Measurements from ENCODE around the gene MPRIP. TPM values are rescaled to one million over a fixed set of nuclear protein-coding genes. Genes with fewer than 3 reads are reported as not detected.

MPRIP gene
- total and polyA plus RNA-seq, 5 experiments from 2014 or later, result 16.9 to 234 (median 28.3) TPM

- ATAC-seq (no peak), DNase-seq (peak in 1 of 10 donors; percentile 40)
- Mint-ChIP-seq H3K4me1 (peaks cover 0 to 14% (median 1%) of the 10 kb centered on the region in 4 donors), H3K27ac (no peak overlapping the region), H3K36me3 (no peaks in the 10 kb centered on the region), H3K9me3 (no peaks in the 10 kb centered on the region), H3K27me3 (no peaks in the 10 kb centered on the region), H3K4me3 (no peak overlapping the region)
- POLR2A ChIA-PET, result no interaction called here
These were observed 14.0 kb upstream of the MPRIP start for GRCh38 chr17:17028059-17028877.

GRCh38 chr17:17028878-17029535 is 13.2 kb upstream of the MPRIP start:
- Mint-ChIP-seq H3K36me3 (no peaks in the 10 kb centered on the region), H3K27me3 (no peaks in the 10 kb centered on the region), H3K4me3 (no peak overlapping the region), H3K27ac (peak overlapping the region in 1 of 10 donors; percentile 46), H3K9me3 (no peaks in the 10 kb centered on the region), H3K4me1 (peaks cover 0 to 14% (median 4%) of the 10 kb centered on the region in 4 donors)
- ATAC-seq (no peak), DNase-seq (peak in 1 of 10 donors; percentile 32)
- POLR2A ChIA-PET, result no interaction called here

GRCh38 chr17:17029938-17030337 is 12.3 kb upstream of the MPRIP start:
- Mint-ChIP-seq H3K27ac (peak overlapping the region in 1 of 10 donors; percentile 63), H3K27me3 (no peaks in the 10 kb centered on the region), H3K4me1 (peaks cover 0 to 14% (median 4%) of the 10 kb centered on the region in 4 donors), H3K9me3 (no peaks in the 10 kb centered on the region), H3K36me3 (no peaks in the 10 kb centered on the region), H3K4me3 (no peak overlapping the region)
- DNase-seq (peak in 1 of 10 donors; percentile 43), ATAC-seq (no peak)
- POLR2A ChIA-PET, result no interaction called here

- Mint-ChIP-seq H3K9me3 (no peaks in the 10 kb centered on the region), H3K4me3 (no peak overlapping the region), H3K27me3 (no peaks in the 10 kb centered on the region), H3K27ac (no peak overlapping the region), H3K36me3 (no peaks in the 10 kb centered on the region), H3K4me1 (peaks cover 0 to 14% (median 4%) of the 10 kb centered on the region in 4 donors)
- no peak for ATAC-seq
- no peak for DNase-seq
- POLR2A ChIA-PET, result no interaction called here
These were observed 11.6 kb upstream of the MPRIP start for GRCh38 chr17:17030515-17031211.

GRCh38 chr17:17032131-17032692 is 10.0 kb upstream of the MPRIP start:
- DNase-seq, result peak in 1 of 10 donors; percentile 37
- Mint-ChIP-seq H3K36me3 (no peaks in the 10 kb centered on the region), H3K4me1 (peaks cover 0 to 23% (median 4%) of the 10 kb centered on the region in 4 donors), H3K4me3 (no peak overlapping the region), H3K27me3 (no peaks in the 10 kb centered on the region), H3K27ac (no peak overlapping the region), H3K9me3 (no peaks in the 10 kb centered on the region)
- POLR2A ChIA-PET, result no interaction called here
- ATAC-seq, result no peak

GRCh38 chr17:17033466-17033865 is 8.8 kb upstream of the MPRIP start:
- Mint-ChIP-seq H3K27ac (peak overlapping the region in 2 of 10 donors; percentile 17 to 23), H3K4me3 (no peak overlapping the region), H3K4me1 (peaks cover 0 to 23% (median 4%) of the 10 kb centered on the region in 4 donors), H3K27me3 (no peaks in the 10 kb centered on the region), H3K9me3 (no peaks in the 10 kb centered on the region), H3K36me3 (no peaks in the 10 kb centered on the region)
- ATAC-seq (no peak), DNase-seq (no peak)
- POLR2A ChIA-PET, result no interaction called here

GRCh38 chr17:17034026-17034425 is 8.2 kb upstream of the MPRIP start:
- POLR2A ChIA-PET, result no interaction called here

GRCh38 chr17:17034496-17035075 is 7.7 kb upstream of the MPRIP start:
- H3K4me1 Mint-ChIP-seq, result peaks cover 0 to 14% (median 4%) of the 10 kb centered on the region in 4 donors
- H3K9me3 Mint-ChIP-seq, result no peaks in the 10 kb centered on the region
- H3K36me3 Mint-ChIP-seq, result no peaks in the 10 kb centered on the region
- peak overlapping the region in 1 of 10 donors; percentile 29 for H3K27ac Mint-ChIP-seq
- POLR2A ChIA-PET, result no interaction called here
- ATAC-seq (no peak), DNase-seq (no peak)
- H3K4me3 Mint-ChIP-seq, result no peak overlapping the region
- no peaks in the 10 kb centered on the region for H3K27me3 Mint-ChIP-seq

More at GRCh38 chr17:17034026-17034425, 8.2 kb upstream of the MPRIP start:
- DNase-seq, result no peak
- Mint-ChIP-seq H3K36me3 (no peaks in the 10 kb centered on the region), H3K4me1 (peaks cover 0 to 18% (median 4%) of the 10 kb centered on the region in 4 donors), H3K9me3 (no peaks in the 10 kb centered on the region), H3K4me3 (no peak overlapping the region), H3K27ac (peak overlapping the region in 1 of 10 donors; percentile 17), H3K27me3 (no peaks in the 10 kb centered on the region)
- ATAC-seq, result no peak

- H3K27me3 Mint-ChIP-seq, result no peaks in the 10 kb centered on the region
- POLR2A ChIA-PET, result interaction anchor here (0.6 kb wide), 1 partner anchor 11 kb away, joined by 3 read pairs; no protein-coding TSS in a partner anchor
- H3K4me3 Mint-ChIP-seq, result no peak overlapping the region
- no peaks in the 10 kb centered on the region for H3K36me3 Mint-ChIP-seq
- peak in 1 of 10 donors; percentile 15 for DNase-seq
- ATAC-seq, result no peak
- peaks cover 0 to 9% (median 3%) of the 10 kb centered on the region in 4 donors for H3K4me1 Mint-ChIP-seq
- H3K27ac Mint-ChIP-seq, result no peak overlapping the region
- no peaks in the 10 kb centered on the region for H3K9me3 Mint-ChIP-seq
These were observed 6.8 kb upstream of the MPRIP start for GRCh38 chr17:17035490-17035889.

GRCh38 chr17:17035920-17036523 is 6.2 kb upstream of the MPRIP start:
- H3K27me3 Mint-ChIP-seq, result no peaks in the 10 kb centered on the region
- H3K4me1 Mint-ChIP-seq, result peaks cover 0 to 9% (median 3%) of the 10 kb centered on the region in 4 donors
- POLR2A ChIA-PET, result interaction anchor here (0.6 kb wide), 1 partner anchor 10 kb away, joined by 3 read pairs; no protein-coding TSS in a partner anchor
- no peaks in the 10 kb centered on the region for H3K9me3 Mint-ChIP-seq
- no peaks in the 10 kb centered on the region for H3K36me3 Mint-ChIP-seq
- ATAC-seq (no peak), DNase-seq (peak in 1 of 10 donors; percentile 23)
- no peak overlapping the region for H3K4me3 Mint-ChIP-seq
- peak overlapping the region in 2 of 10 donors; percentile 27 to 81 for H3K27ac Mint-ChIP-seq

- ATAC-seq (peak in 1 of 2 donors; percentile 49), DNase-seq (peak in 1 of 10 donors; percentile 16)
- Mint-ChIP-seq H3K36me3 (no peaks in the 10 kb centered on the region), H3K4me3 (no peak overlapping the region), H3K27ac (no peak overlapping the region), H3K27me3 (no peaks in the 10 kb centered on the region), H3K9me3 (no peaks in the 10 kb centered on the region), H3K4me1 (peaks cover 4 to 13% (median 8%) of the 10 kb centered on the region in 4 donors)
- POLR2A ChIA-PET, result no interaction called here
These were observed 5.7 kb upstream of the MPRIP start for GRCh38 chr17:17036524-17036998.

GRCh38 chr17:17039911-17040310 is 2.3 kb upstream of the MPRIP start:
- H3K4me3 Mint-ChIP-seq, result no peak overlapping the region
- POLR2A ChIA-PET, result interaction anchor here (0.7 kb wide), 1 partner anchor 86 kb away, joined by 3 read pairs; no protein-coding TSS in a partner anchor
- no peaks in the 10 kb centered on the region for H3K36me3 Mint-ChIP-seq
- ATAC-seq (no peak), DNase-seq (no peak)
- H3K27ac Mint-ChIP-seq, result peak overlapping the region in 1 of 10 donors; percentile 60
- no peaks in the 10 kb centered on the region for H3K27me3 Mint-ChIP-seq
- peaks cover 17 to 38% (median 29%) of the 10 kb centered on the region in 4 donors for H3K4me1 Mint-ChIP-seq
- H3K9me3 Mint-ChIP-seq, result no peaks in the 10 kb centered on the region

Data from naive thymus-derived CD8-positive, alpha-beta T cell (primary cell).